ENCODE results near the gene PVR. TPM values are rescaled to one million over a fixed set of nuclear protein-coding genes. Genes with fewer than 3 reads are reported as not detected.

Gene PVR
- total and polyA plus RNA-seq, 10 of the 15 experiments (the other 5 are each of a cell fraction or from before 2014, with no cell fraction given), result 0.07 to 4.0 (median 1.9) TPM

- no peak overlapping the region for H3K27ac ChIP-seq (ENCODE audit: control insufficient read depth, insufficient read depth)
- intact Hi-C loops (cut with micrococcal nuclease; ENCODE audit: unreplicated experiment), result no loop called here
- no peaks in the 10 kb centered on the region for H3K36me3 ChIP-seq (ENCODE audit: control insufficient read depth in 2 of 2, insufficient read depth in 2 of 2, low read length in 1 of 2)
- no peaks in the 10 kb centered on the region for H3K27me3 ChIP-seq (replicated peaks in 1 of 2; ENCODE audit: control insufficient read depth in 2 of 2, insufficient read depth in 2 of 2, low read length in 1 of 2)
- H3K9ac ChIP-seq (ENCODE audit: control insufficient read depth, insufficient read depth, low read length), result no peak overlapping the region
- no peak for ATAC-seq
- no TSS peak for BruUV-seq (replicated peaks)
- H3K4me1 ChIP-seq (ENCODE audit: control insufficient read depth, insufficient read depth, low read length), result no peaks in the 10 kb centered on the region
- H3K4me3 ChIP-seq, result no peak overlapping the region
- in situ Hi-C loops (cut with MboI), result no loop called here
- WGBS (ENCODE audit: insufficient coverage, insufficient replicate concordance, low lambda C conversion rate, missing lambda C conversion rate), result 26% methylated on average over 6 of the region's 6 CpGs
- no peaks in the 10 kb centered on the region for H4K20me1 ChIP-seq (ENCODE audit: control insufficient read depth, insufficient read depth)
- no peak for DNase-seq (ENCODE audit: low read depth, low spot score)
- TF ChIP-seq DPF2 (IDR thresholded peaks at IDR 0.05) (no peak), PAX8 (IDR thresholded peaks at IDR 0.05) (no peak), TCF3 (IDR thresholded peaks at IDR 0.05; ENCODE audit: borderline replicate concordance, insufficient read depth, low read depth, low read length) (no peak), CREM (IDR thresholded peaks at IDR 0.05; ENCODE audit: low read depth) (no peak), RELA (IDR thresholded peaks at IDR 0.05; ENCODE audit: borderline replicate concordance, partially characterized antibody) (no peak), NR2F1 (conservative IDR thresholded peaks at IDR 0.05) (no peak), TAF1 (IDR thresholded peaks at IDR 0.05; ENCODE audit: borderline replicate concordance, low read depth, low read length) (no peak), USF2 (IDR thresholded peaks at IDR 0.05; ENCODE audit: borderline replicate concordance, low read depth, low read length) (no peak), NR2C1 (IDR thresholded peaks at IDR 0.05) (no peak), KAT2A (conservative IDR thresholded peaks at IDR 0.05; ENCODE audit: control insufficient read depth, low read depth, low read length) (no peak), NKRF (conservative IDR thresholded peaks at IDR 0.05) (no peak), IKZF1 (conservative IDR thresholded peaks at IDR 0.05) (no peak)
- CTCF ChIA-PET, result interaction anchor here (1.2 to 1.6 kb wide), 3 partner anchors 19 to 99 kb away, joined by 3 to 4 read pairs (median 3); no protein-coding TSS in a partner anchor
- H2AFZ ChIP-seq (ENCODE audit: control insufficient read depth, low read depth, low read length), result no peak overlapping the region
- no peaks in the 10 kb centered on the region for H3K79me2 ChIP-seq (ENCODE audit: control insufficient read depth, insufficient read depth, low read length)
- POLR2A ChIA-PET, result no interaction called here
- no peak for FAIRE-seq
- no peak overlapping the region for H3K4me2 ChIP-seq (ENCODE audit: control insufficient read depth, insufficient read depth)
- peaks cover 2% of the 10 kb centered on the region; the same call in 2 of the 3 replicates for H3K9me3 ChIP-seq (replicated peaks; ENCODE audit: control insufficient read depth, insufficient read depth, low read length)
- SMC1A ChIA-PET (ENCODE audit: uncharacterized antibody, unreplicated experiment), result no interaction called here
- RAD21 ChIA-PET (ENCODE audit: unreplicated experiment), result no interaction called here
Observed at GRCh38 chr19:44675521-44675920, 31.8 kb downstream of the PVR start.
